ENCODE measurements around the gene ATG5.
A peak's percentile ranks its signal among the peaks of the same experiment; 100 is the strongest.

Gene ATG5

GRCh38 chr6:106223300-106223930, 102.1 kb downstream of the ATG5 start:
- Histone ChIP-seq H2AFZ (ENCODE audit: low read length) (no peak overlapping the region), H3K4me3 (ENCODE audit: low read length, poor library complexity, severe bottlenecking) (no peak overlapping the region), H3K4me2 (ENCODE audit: low read depth, low read length, poor library complexity, severe bottlenecking) (no peak overlapping the region), H3K36me3 (ENCODE audit: insufficient read depth, low read length) (no peaks in the 10 kb centered on the region), H3K9me3 (ENCODE audit: insufficient read depth, low read depth, low read length) (no peaks in the 10 kb centered on the region), H3K79me2 (ENCODE audit: insufficient read depth, low read length) (peaks cover 20% of the 10 kb centered on the region; the same call in 1 of the 2 replicates), H3K4me1 (ENCODE audit: insufficient read depth, low read length, poor library complexity, severe bottlenecking) (peaks cover 9% of the 10 kb centered on the region), H3F3A (ENCODE audit: low read depth) (no peaks in the 10 kb centered on the region), H3K9me2 (replicated peaks; ENCODE audit: low read depth, low read length) (no peaks in the 10 kb centered on the region), H3K27me3 (ENCODE audit: insufficient read depth, low read length, poor library complexity, severe bottlenecking) (no peaks in the 10 kb centered on the region), H4K20me1 (ENCODE audit: insufficient read depth, low read length, poor library complexity, severe bottlenecking) (peaks cover 7% of the 10 kb centered on the region), H3K9ac (ENCODE audit: low read depth, low read length, poor library complexity, severe bottlenecking) (no peak overlapping the region)
- TF ChIP-seq EZH2phosphoT487 (IDR thresholded peaks at IDR 0.05; ENCODE audit: borderline replicate concordance): no peak
- peak; percentile 85 for TF ChIP-seq CTCF (conservative IDR thresholded peaks at IDR 0.05; ENCODE audit: low read length)

DNA sequence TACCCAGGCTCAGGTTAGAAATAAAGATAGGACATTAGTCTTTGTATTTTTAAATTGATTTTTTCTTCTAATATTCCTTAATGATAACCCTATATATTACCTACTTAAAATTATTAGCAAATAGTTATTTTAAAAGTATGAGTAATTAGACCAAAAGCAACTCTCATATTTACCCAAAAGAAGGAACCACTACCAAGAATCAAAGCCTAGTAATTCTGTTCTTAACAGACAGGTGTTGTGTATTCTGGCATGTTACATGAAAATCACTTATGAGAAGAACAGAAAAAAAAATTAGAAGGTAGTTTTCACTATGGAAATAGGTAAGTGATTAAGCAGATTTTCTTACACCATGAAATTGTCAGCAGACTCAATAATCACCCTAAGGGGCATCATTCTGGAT, 105.1 kb downstream of the ATG5 start:
- no peaks in the 10 kb centered on the region for H3K4me1 ChIP-seq (ENCODE audit: insufficient read depth, low read length, poor library complexity, severe bottlenecking)
- H3F3A ChIP-seq (ENCODE audit: low read depth): no peaks in the 10 kb centered on the region
- no peak overlapping the region for H3K9ac ChIP-seq (ENCODE audit: low read depth, low read length, poor library complexity, severe bottlenecking)
- peaks cover 20% of the 10 kb centered on the region; the same call in 1 of the 2 replicates for H3K79me2 ChIP-seq (ENCODE audit: insufficient read depth, low read length)
- H2AFZ ChIP-seq (ENCODE audit: low read length): no peak overlapping the region
- peaks cover 7% of the 10 kb centered on the region for H4K20me1 ChIP-seq (ENCODE audit: insufficient read depth, low read length, poor library complexity, severe bottlenecking)
- no peaks in the 10 kb centered on the region for H3K9me3 ChIP-seq (ENCODE audit: insufficient read depth, low read depth, low read length)
- H3K4me2 ChIP-seq (ENCODE audit: low read depth, low read length, poor library complexity, severe bottlenecking): no peak overlapping the region
- no peaks in the 10 kb centered on the region for H3K27me3 ChIP-seq (ENCODE audit: insufficient read depth, low read length, poor library complexity, severe bottlenecking)
- H3K36me3 ChIP-seq (ENCODE audit: insufficient read depth, low read length): no peaks in the 10 kb centered on the region
- no peak for TF ChIP-seq EZH2phosphoT487 (IDR thresholded peaks at IDR 0.05; ENCODE audit: borderline replicate concordance)
- no peak for TF ChIP-seq CTCF (conservative IDR thresholded peaks at IDR 0.05; ENCODE audit: low read length)
- no peaks in the 10 kb centered on the region for H3K9me2 ChIP-seq (replicated peaks; ENCODE audit: low read depth, low read length)
- no peak overlapping the region for H3K4me3 ChIP-seq (ENCODE audit: low read length, poor library complexity, severe bottlenecking)

GRCh38 chr6:106216527-106216926, 109.0 kb downstream of the ATG5 start:
- H3K4me1 ChIP-seq (ENCODE audit: insufficient read depth, low read length, poor library complexity, severe bottlenecking): no peaks in the 10 kb centered on the region
- H4K20me1 ChIP-seq (ENCODE audit: insufficient read depth, low read length, poor library complexity, severe bottlenecking): no peaks in the 10 kb centered on the region
- no peak overlapping the region for H3K4me3 ChIP-seq (ENCODE audit: low read length, poor library complexity, severe bottlenecking)
- no peaks in the 10 kb centered on the region for H3K9me2 ChIP-seq (replicated peaks; ENCODE audit: low read depth, low read length)
- TF ChIP-seq CTCF (conservative IDR thresholded peaks at IDR 0.05; ENCODE audit: low read length): no peak
- no peak for TF ChIP-seq EZH2phosphoT487 (IDR thresholded peaks at IDR 0.05; ENCODE audit: borderline replicate concordance)
- H3K27me3 ChIP-seq (ENCODE audit: insufficient read depth, low read length, poor library complexity, severe bottlenecking): no peaks in the 10 kb centered on the region
- H3K4me2 ChIP-seq (ENCODE audit: low read depth, low read length, poor library complexity, severe bottlenecking): no peak overlapping the region
- no peak overlapping the region for H3K9ac ChIP-seq (ENCODE audit: low read depth, low read length, poor library complexity, severe bottlenecking)
- H2AFZ ChIP-seq (ENCODE audit: low read length): no peak overlapping the region
- H3F3A ChIP-seq (ENCODE audit: low read depth): no peaks in the 10 kb centered on the region
- H3K9me3 ChIP-seq (ENCODE audit: insufficient read depth, low read depth, low read length): no peaks in the 10 kb centered on the region
- peaks cover 20% of the 10 kb centered on the region; the same call in 1 of the 2 replicates for H3K79me2 ChIP-seq (ENCODE audit: insufficient read depth, low read length)
- H3K36me3 ChIP-seq (ENCODE audit: insufficient read depth, low read length): no peaks in the 10 kb centered on the region

All from Loucy (cell line).